Osteoblast (primary cell): ENCODE measurements around the gene F2RL2. TPM values are rescaled to one million over a fixed set of nuclear protein-coding genes. Genes with fewer than 3 reads are reported as not detected.

ENCODE experiments used
- DNase-seq: peaks from one replicate; pipeline ENCODE4 v3.0.0; 2011; ENCODE audit warnings: low spot score, mixed read lengths; ENCODE audit not compliant: insufficient read length; ENCODE audit errors: missing footprints
- H2AFZ ChIP-seq: 2 replicates; pipeline ENCODE4 v1.6.0; 2011; ENCODE audit warnings: mild to moderate bottlenecking, low read length
- H3K27ac ChIP-seq: 2 replicates; pipeline ENCODE4 v1.5.1; 2011; ENCODE audit warnings: mild to moderate bottlenecking, low read depth, low read length, moderate library complexity
- H3K27me3 ChIP-seq: 2 replicates; pipeline ENCODE4 v1.6.0; 2012; ENCODE audit warnings: mild to moderate bottlenecking, control low read depth, inconsistent platforms, low read length, moderate library complexity; ENCODE audit not compliant: insufficient read depth
- H3K36me3 ChIP-seq: 2 replicates; pipeline ENCODE4 v1.5.1; 2011; ENCODE audit warnings: mild to moderate bottlenecking, low read length, control low read depth, moderate library complexity; ENCODE audit not compliant: insufficient read depth
- H3K4me1 ChIP-seq: 2 replicates; pipeline ENCODE4 v1.5.1; 2011; ENCODE audit warnings: mild to moderate bottlenecking, low read length, control low read depth, moderate library complexity; ENCODE audit not compliant: insufficient read depth
- H3K4me2 ChIP-seq: 2 replicates; pipeline ENCODE4 v1.6.0; 2011; ENCODE audit warnings: mild to moderate bottlenecking, low read length; ENCODE audit not compliant: insufficient read depth
- H3K4me3 ChIP-seq: fragments of 200-600 bp; sonication (generic); 3 replicates; pipeline ENCODE4 v1.5.1; 2012; ENCODE audit warnings: mild to moderate bottlenecking, low read length, inconsistent platforms; ENCODE audit not compliant: insufficient read depth
- H3K79me2 ChIP-seq: 2 replicates; pipeline ENCODE4 v1.6.0; 2012; ENCODE audit warnings: mild to moderate bottlenecking, low read length, control low read depth, inconsistent platforms; ENCODE audit not compliant: insufficient read depth
- H3K9me3 ChIP-seq: 2 replicates; pipeline ENCODE4 v1.5.1; 2011; ENCODE audit warnings: low read depth, low read length, control low read depth
- H4K20me1 ChIP-seq: 2 replicates; pipeline ENCODE4 v1.6.0; 2012; ENCODE audit warnings: mild to moderate bottlenecking, low read length, control low read depth; ENCODE audit not compliant: insufficient read depth
- total RNA-seq: library from RNA; depleted of rRNA; stranded (reverse); fragments of >200 nt; gene quantifications from 2 replicates; pipeline ENCODE4 v1.2.3, GENCODE V29; 2012
- TF ChIP-seq, protein P1 (sequence below): IDR thresholded peaks from 2 replicates; pipeline ENCODE4 v1.5.1; 2011; ENCODE audit warnings: mild to moderate bottlenecking, low read depth, low read length, moderate library complexity; ENCODE audit errors: extremely low read depth

The F2RL2 gene
- total RNA-seq, 1 donor, result 1.1 TPM

DNA sequence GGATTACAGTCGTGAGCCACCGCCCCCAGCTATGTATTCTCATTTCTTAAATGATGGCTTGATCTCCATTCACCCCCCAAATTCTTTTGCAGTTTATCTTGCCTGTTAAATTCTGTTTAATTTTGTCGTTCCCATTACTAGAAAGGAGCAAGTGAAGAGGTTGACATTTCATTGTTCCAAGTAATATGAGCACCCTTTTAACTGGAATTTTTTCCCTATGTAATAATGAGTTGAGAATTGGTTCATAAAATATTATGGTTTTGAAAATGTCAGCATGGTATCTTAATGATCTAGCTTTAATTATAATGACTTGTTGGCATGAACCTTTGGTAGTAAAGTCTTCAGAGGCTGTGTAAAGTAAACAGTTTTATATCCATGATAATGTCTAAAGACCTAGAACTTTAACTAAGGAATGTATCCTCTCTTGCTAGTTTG, 37.4 kb downstream of the F2RL2 start:
- H3K27me3 ChIP-seq, result peaks cover 21% of the 10 kb centered on the region
- no peak overlapping the region for H3K4me2 ChIP-seq
- no peaks in the 10 kb centered on the region for H3K79me2 ChIP-seq
- TF ChIP-seq, protein P1, sequence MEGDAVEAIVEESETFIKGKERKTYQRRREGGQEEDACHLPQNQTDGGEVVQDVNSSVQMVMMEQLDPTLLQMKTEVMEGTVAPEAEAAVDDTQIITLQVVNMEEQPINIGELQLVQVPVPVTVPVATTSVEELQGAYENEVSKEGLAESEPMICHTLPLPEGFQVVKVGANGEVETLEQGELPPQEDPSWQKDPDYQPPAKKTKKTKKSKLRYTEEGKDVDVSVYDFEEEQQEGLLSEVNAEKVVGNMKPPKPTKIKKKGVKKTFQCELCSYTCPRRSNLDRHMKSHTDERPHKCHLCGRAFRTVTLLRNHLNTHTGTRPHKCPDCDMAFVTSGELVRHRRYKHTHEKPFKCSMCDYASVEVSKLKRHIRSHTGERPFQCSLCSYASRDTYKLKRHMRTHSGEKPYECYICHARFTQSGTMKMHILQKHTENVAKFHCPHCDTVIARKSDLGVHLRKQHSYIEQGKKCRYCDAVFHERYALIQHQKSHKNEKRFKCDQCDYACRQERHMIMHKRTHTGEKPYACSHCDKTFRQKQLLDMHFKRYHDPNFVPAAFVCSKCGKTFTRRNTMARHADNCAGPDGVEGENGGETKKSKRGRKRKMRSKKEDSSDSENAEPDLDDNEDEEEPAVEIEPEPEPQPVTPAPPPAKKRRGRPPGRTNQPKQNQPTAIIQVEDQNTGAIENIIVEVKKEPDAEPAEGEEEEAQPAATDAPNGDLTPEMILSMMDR, result no peak
- H3K9me3 ChIP-seq, result no peaks in the 10 kb centered on the region
- peaks cover 7% of the 10 kb centered on the region for H3K4me1 ChIP-seq
- H3K27ac ChIP-seq, result no peak overlapping the region
- DNase-seq, result no peak
- H3K4me3 ChIP-seq, result no peak overlapping the region
- H4K20me1 ChIP-seq, result no peaks in the 10 kb centered on the region
- no peak overlapping the region for H2AFZ ChIP-seq
- H3K36me3 ChIP-seq, result no peaks in the 10 kb centered on the region

DNA sequence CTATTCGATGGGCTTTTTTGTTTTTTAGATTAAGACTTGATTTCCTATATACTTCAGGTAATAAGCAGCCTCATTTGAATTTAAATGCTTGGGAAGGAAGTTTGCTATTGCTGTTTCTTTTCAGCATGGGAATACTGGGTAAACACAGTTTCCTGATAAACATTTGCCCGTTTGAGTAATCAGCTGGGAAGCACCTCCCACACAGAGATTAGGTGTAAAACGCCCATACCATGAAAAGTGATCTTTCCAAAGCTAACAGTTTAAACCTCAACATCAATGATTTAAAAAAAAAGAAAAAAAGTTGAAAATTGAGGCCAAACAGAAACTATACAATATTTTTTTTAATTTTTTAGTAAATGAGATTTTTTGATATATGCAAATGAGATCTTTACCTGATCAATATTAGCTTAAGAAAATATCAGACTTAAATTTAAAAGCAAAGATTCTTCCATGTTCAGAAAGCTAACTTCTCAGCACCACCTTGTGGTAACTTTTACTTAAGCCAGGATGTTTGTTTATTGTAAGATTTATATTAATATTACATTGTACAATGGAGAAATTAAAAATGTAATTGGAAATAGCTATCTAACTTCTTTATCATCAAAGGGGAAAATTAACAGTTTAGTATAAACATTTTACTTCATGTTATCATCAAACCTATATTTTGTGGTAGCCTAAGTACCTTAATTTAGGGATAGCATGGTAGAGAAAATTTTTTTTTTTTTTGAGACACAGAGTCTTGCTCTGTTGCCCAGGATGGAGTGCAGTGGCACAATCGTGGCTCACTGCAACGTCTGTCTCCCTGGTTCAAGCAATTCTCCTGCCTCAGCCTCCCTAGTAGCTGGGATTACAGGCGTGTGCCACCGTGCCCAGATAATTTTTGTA, 39.8 kb downstream of the F2RL2 start:
- DNase-seq, result no peak
- TF ChIP-seq, protein P1, result peak; percentile 53
- no peak overlapping the region for H3K4me2 ChIP-seq

DNA sequence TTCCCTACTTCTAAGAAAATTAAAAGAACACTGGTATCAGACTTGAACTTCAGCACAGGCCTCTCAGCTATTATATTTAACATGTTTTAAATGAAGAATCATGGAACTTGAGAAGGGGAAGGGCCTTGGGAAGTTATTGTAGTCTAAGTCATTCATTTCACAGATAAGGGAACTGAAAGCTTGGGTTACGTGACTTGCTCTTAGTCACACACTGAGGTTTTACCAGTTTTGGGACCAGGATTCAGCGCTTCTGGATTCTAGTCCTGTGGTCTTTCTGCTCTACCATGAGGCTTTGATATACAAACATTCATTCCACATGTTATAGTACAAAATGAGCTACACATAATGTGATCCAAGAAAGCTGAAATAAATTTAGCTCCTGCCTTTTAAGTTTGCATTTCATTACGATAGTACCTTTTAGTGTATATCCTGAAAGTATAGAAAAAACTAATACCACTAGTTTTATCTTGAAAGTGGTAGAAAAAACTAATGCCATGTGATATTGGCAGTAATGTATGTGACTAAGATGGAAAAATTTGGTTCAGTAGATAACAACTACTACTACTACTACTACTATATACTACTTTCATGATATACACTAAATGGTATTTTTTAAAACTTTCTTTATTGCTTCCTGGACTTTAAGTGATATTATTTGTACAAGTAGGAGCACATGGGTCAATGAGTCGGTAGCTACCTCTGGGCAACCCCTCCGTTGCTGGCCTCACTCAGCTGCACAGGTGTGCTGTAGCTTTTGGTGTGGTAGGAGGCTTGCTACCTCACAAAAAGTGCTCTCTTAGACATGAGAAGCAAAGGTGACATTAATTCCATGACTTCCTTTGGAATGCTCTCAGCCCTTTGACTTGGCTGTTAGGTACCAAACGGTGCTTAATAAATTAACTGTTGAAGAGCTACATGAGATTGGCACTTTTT, 40.7 kb downstream of the F2RL2 start:
- no peak overlapping the region for H3K27ac ChIP-seq
- peaks cover 11% of the 10 kb centered on the region for H3K27me3 ChIP-seq
- no peak overlapping the region for H2AFZ ChIP-seq
- peaks cover 7% of the 10 kb centered on the region for H3K4me1 ChIP-seq
- DNase-seq, result no peak
- no peaks in the 10 kb centered on the region for H4K20me1 ChIP-seq
- no peak overlapping the region for H3K4me3 ChIP-seq
- no peaks in the 10 kb centered on the region for H3K9me3 ChIP-seq
- H3K79me2 ChIP-seq, result no peaks in the 10 kb centered on the region
- no peaks in the 10 kb centered on the region for H3K36me3 ChIP-seq
- no peak overlapping the region for H3K4me2 ChIP-seq
- TF ChIP-seq, protein P1, result no peak

More for the DNA sequence above, 39.8 kb downstream of the F2RL2 start:
- Histone ChIP-seq H3K79me2 (no peaks in the 10 kb centered on the region), H3K9me3 (no peaks in the 10 kb centered on the region), H3K27me3 (peaks cover 11% of the 10 kb centered on the region), H3K27ac (no peak overlapping the region), H3K4me3 (no peak overlapping the region), H3K4me1 (peaks cover 7% of the 10 kb centered on the region), H4K20me1 (no peaks in the 10 kb centered on the region), H3K36me3 (no peaks in the 10 kb centered on the region), H2AFZ (no peak overlapping the region)
